AG09309 (cell line): Measurements from ENCODE around the gene LOXL3.

Source experiments
- DNase-seq: peaks from one replicate; pipeline ENCODE4 v3.0.0-alpha.2; 2010; ENCODE audit warnings: low read depth
- H3K4me3 ChIP-seq: 2 replicates; pipeline ENCODE4 v1.5.1; 2011; ENCODE audit warnings: mild to moderate bottlenecking, low read depth, low read length, moderate library complexity; ENCODE audit not compliant: control insufficient read depth
- TF ChIP-seq, protein P1 (sequence below): IDR thresholded peaks from 2 replicates; pipeline ENCODE4 v1.5.1; 2011; ENCODE audit warnings: mild to moderate bottlenecking, low read depth, low read length, inconsistent platforms; ENCODE audit not compliant: insufficient read depth, control insufficient read depth; ENCODE audit errors: missing control alignments

LOXL3 gene

GRCh38 chr2:74544634-74545033, 9.1 kb downstream of the LOXL3 start:
- no peak overlapping the region for H3K4me3 ChIP-seq
- TF ChIP-seq, protein P1, sequence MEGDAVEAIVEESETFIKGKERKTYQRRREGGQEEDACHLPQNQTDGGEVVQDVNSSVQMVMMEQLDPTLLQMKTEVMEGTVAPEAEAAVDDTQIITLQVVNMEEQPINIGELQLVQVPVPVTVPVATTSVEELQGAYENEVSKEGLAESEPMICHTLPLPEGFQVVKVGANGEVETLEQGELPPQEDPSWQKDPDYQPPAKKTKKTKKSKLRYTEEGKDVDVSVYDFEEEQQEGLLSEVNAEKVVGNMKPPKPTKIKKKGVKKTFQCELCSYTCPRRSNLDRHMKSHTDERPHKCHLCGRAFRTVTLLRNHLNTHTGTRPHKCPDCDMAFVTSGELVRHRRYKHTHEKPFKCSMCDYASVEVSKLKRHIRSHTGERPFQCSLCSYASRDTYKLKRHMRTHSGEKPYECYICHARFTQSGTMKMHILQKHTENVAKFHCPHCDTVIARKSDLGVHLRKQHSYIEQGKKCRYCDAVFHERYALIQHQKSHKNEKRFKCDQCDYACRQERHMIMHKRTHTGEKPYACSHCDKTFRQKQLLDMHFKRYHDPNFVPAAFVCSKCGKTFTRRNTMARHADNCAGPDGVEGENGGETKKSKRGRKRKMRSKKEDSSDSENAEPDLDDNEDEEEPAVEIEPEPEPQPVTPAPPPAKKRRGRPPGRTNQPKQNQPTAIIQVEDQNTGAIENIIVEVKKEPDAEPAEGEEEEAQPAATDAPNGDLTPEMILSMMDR = no peak
- DNase-seq = no peak

DNA sequence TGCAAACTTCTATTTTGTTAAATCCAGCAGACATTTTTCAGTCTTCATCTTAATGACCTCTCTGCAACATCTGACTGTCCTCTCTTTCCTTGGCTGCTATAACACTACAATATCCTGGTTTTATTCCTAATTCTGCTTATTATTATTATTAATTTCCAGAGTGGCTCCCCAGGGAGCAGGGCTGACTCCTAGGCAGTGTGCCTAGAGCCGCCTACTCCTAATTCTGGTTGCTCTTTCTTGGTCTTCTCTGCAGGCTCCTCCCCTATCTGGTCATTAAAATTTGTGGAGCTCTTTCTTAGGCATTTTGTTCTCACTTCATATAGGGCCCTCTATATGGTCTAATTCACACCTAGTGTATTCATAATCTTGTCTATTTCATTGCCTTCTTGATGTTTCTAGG, 10.8 kb downstream of the LOXL3 start:
- no peak overlapping the region for H3K4me3 ChIP-seq
- TF ChIP-seq, protein P1 = no peak
- no peak for DNase-seq

- TF ChIP-seq, protein P1 = no peak
- no peak overlapping the region for H3K4me3 ChIP-seq
- DNase-seq = no peak
Observed at GRCh38 chr2:74540291-74540690, 13.5 kb downstream of the LOXL3 start.

GRCh38 chr2:74538881-74539339, 14.8 kb downstream of the LOXL3 start:
- H3K4me3 ChIP-seq = no peak overlapping the region
- no peak for DNase-seq
- TF ChIP-seq, protein P1 = no peak

DNA sequence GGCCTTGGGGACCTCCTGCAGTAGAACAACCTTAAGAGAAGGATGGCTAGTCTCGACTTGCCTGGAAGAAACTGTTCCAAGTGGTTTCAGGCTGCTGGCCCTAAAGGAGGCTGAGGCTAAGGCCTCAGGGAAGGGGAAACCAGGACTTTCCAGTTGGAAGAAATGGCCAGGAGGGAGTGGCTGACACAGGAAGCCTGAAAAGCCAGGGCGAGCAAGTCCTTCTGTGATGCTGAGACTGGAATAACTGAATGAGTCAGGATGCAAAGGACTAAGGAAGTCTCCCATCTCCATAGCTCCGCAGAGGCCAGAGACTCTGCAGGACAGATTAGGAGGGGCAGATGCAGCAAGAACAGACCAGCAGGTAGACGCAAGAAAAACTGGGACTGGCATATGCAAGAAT, 16.6 kb downstream of the LOXL3 start:
- TF ChIP-seq, protein P1 = no peak
- DNase-seq = no peak
- H3K4me3 ChIP-seq = no peak overlapping the region

GRCh38 chr2:74536166-74536950, 17.4 kb downstream of the LOXL3 start:
- TF ChIP-seq, protein P1 = no peak
- DNase-seq = no peak
- no peak overlapping the region for H3K4me3 ChIP-seq
